ENCODE results near the gene ZNF230.

Gene ZNF230

DNA sequence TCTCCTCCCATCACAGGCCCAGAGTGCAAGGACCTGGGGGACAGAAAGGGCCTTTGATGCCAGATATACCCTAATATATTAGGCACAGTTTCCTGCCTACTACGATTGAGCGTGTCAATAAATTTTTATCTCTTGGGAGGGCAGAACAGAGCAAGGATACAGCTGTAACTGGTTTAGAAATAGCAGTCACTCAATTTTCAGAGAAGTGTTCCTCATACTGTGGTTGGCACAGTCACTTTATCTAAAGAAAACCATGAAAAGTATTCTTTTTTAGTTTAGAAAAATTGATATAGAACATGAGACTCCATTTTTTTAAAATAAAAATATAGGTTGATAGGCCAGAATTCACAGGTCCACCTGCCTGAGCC is 19.2 kb upstream of the ZNF230 start:
- no peak for DNase-seq (ENCODE audit: low spot score)
- TF ChIP-seq, protein P1, sequence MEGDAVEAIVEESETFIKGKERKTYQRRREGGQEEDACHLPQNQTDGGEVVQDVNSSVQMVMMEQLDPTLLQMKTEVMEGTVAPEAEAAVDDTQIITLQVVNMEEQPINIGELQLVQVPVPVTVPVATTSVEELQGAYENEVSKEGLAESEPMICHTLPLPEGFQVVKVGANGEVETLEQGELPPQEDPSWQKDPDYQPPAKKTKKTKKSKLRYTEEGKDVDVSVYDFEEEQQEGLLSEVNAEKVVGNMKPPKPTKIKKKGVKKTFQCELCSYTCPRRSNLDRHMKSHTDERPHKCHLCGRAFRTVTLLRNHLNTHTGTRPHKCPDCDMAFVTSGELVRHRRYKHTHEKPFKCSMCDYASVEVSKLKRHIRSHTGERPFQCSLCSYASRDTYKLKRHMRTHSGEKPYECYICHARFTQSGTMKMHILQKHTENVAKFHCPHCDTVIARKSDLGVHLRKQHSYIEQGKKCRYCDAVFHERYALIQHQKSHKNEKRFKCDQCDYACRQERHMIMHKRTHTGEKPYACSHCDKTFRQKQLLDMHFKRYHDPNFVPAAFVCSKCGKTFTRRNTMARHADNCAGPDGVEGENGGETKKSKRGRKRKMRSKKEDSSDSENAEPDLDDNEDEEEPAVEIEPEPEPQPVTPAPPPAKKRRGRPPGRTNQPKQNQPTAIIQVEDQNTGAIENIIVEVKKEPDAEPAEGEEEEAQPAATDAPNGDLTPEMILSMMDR (IDR thresholded peaks at IDR 0.05; ENCODE audit: borderline replicate concordance, control extremely low read depth, extremely low read depth, insufficient read depth, missing control alignments) = no peak
- in situ Hi-C loops (cut with MboI; ENCODE audit: low sequenced_read_pairs, unreplicated experiment) = no loop called here

DNA sequence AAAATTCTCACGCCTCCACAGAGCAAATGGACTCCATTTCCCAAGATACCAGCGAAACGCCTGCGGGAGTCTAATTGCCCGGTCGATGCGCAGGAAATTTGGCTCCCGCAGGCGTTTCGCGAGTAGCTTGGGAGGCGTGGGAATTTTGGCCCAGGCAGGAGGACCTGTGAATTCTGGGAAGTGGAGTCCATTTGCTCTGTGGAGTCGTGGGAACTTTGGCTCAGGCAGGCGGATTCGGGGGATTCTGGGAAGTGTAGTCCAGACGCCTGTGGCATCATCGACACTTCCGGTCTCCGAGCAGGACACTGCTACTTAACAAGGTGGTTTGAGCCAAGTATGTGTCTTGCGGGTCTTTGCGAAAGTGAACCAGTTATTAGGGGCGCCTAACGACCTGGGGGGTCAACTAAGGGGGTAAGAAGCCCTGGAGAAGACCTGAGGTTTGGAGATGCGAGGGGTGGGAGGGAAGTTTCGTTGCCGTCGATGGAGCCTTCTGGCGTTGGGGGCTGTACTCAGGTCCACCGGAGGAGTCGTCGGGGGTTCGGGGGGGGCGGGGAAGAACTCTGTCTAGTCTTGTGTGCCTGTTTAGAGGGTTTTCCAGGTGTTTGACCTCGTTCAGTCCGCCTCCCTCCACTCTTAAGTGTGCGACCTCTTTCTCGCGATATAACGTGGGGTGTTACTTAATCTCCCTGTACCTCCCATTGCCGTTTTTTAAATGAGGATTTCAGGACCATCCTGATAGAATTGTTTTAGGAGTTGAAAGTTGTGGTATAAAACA is 18.7 kb upstream of the ZNF230 start, which contains the start of gene ZNF155:
TSS of gene ZNF155 (plus strand) at position 277 of the 775 bp plus-strand sequence. CDS start 4,356 bp downstream, outside the sequence.
- TF ChIP-seq, protein P1 (IDR thresholded peaks at IDR 0.05; ENCODE audit: borderline replicate concordance, control extremely low read depth, extremely low read depth, insufficient read depth, missing control alignments) = no peak
- DNase-seq (ENCODE audit: low spot score) = peak; percentile 81
- in situ Hi-C loops (cut with MboI; ENCODE audit: low sequenced_read_pairs, unreplicated experiment) = no loop called here

GRCh38 chr19:43984687-43985000 is 18.1 kb upstream of the ZNF230 start:
- in situ Hi-C loops (cut with MboI; ENCODE audit: low sequenced_read_pairs, unreplicated experiment) = no loop called here
- no peak for DNase-seq (ENCODE audit: low spot score)
- TF ChIP-seq, protein P1 (IDR thresholded peaks at IDR 0.05; ENCODE audit: borderline replicate concordance, control extremely low read depth, extremely low read depth, insufficient read depth, missing control alignments) = no peak

DNA sequence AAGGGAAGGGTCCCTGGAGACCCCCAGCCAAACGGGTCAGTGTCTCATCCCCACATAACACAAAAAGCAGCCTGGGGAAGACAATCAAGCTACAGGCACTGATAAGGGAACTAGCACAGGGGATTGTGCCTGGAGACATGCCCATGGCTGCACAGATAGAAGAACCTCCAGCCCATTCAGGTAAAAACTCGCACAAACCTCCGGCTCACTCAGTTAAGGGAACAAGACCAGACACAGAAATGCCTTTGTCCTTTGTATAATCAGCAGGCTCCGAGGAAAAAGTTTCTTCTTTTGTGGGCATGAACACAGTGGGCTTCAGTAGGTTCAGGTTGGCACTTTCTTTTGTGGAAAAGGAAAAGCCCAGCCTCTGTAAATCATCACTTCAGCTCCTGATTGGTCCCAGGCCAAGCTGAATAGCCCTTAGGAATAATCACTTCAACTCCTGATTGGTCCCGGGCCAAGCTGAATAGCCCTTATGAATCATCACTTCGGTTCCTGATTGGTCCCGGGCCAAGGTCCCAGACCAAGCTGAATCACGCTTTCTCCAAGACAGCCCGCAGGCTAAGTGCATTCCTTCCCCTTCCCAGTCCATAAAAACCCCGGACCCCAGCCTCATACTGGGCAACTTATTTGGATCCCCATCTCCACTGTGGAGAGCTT is 5.0 kb upstream of the ZNF230 start:
- DNase-seq (ENCODE audit: low spot score) = no peak
- TF ChIP-seq, protein P1 (IDR thresholded peaks at IDR 0.05; ENCODE audit: borderline replicate concordance, control extremely low read depth, extremely low read depth, insufficient read depth, missing control alignments) = no peak
- in situ Hi-C loops (cut with MboI; ENCODE audit: low sequenced_read_pairs, unreplicated experiment) = no loop called here

DNA sequence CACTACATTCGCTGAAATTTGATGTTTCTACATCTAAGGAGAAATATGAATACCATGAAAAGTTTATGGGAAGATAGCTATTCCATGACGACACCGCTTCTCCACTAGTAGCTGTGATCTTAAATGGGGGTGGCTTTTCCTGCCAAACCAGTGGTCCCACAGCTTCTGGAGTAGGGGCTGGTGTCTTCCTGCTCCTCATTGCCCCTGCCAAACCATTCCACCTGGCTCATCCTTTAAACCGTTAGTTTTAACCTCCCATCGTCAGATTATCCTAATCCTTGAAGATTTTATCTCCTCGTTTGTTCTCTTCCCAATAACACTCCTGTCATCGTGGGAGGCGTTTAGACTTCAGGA is 568 bp upstream of the ZNF230 start:
- TF ChIP-seq, protein P1 (IDR thresholded peaks at IDR 0.05; ENCODE audit: borderline replicate concordance, control extremely low read depth, extremely low read depth, insufficient read depth, missing control alignments) = no peak
- in situ Hi-C loops (cut with MboI; ENCODE audit: low sequenced_read_pairs, unreplicated experiment) = no loop called here
- peak; percentile 9 for DNase-seq (ENCODE audit: low spot score)

- in situ Hi-C loops (cut with MboI; ENCODE audit: low sequenced_read_pairs, unreplicated experiment) = no loop called here
- DNase-seq (ENCODE audit: low spot score) = peak; percentile 40
- TF ChIP-seq, protein P1 (IDR thresholded peaks at IDR 0.05; ENCODE audit: borderline replicate concordance, control extremely low read depth, extremely low read depth, insufficient read depth, missing control alignments) = no peak
Measured at GRCh38 chr19:44003461-44004009, 778 bp downstream of the ZNF230 start.

Measured in GM13976 (cell line).